PC-9 (cell line): Measurements from ENCODE around the gene DOHH. TPM values are rescaled to one million over a fixed set of nuclear protein-coding genes. Genes with fewer than 3 reads are reported as not detected.
"Not testable (repeated sequence)": the region's sequence is repeated elsewhere in the genome, so short reads cannot be mapped to it uniquely, and the experiment has no call there.

ENCODE experiments used
- BruUV-seq: library from RNA; stranded (reverse); fragments of 400-500 nt; replicated peaks from 2 replicates; lab custom pipeline; 2021; lab: Mats Ljungman, UMichigan
- CTCF ChIA-PET: fragments of 300-600 bp; sonication (Branson Sonifier 250); formaldehyde crosslinking; loops from one replicate; lab custom pipeline; 2022; ENCODE audit warnings: antibody characterized with exemption; lab: Charles Lee
- POLR2A ChIA-PET: fragments of 300-600 bp; sonication (Branson Sonifier 250); formaldehyde crosslinking; loops from one replicate; lab custom pipeline; 2022; ENCODE audit warnings: antibody characterized with exemption; ENCODE audit not compliant: unreplicated experiment; lab: Charles Lee
- DNase-seq, 2 experiments: peaks; one replicate each; pipeline versions ENCODE4 v3.0.0 to v3.0.0-alpha.2; 2015 to 2022; ENCODE audit warnings: mixed read lengths in 1 of 2
- H2AFZ ChIP-seq: fragments of 200-600 bp; sonication (generic); 2 replicates; pipeline ENCODE4 v1.8.1; 2017; ENCODE audit warnings: antibody characterized with exemption
- H3F3A ChIP-seq: fragments of 200-600 bp; sonication (generic); 2 replicates; pipeline ENCODE4 v1.8.1; 2017; ENCODE audit warnings: antibody characterized with exemption, mild to moderate bottlenecking, low read depth; ENCODE audit not compliant: insufficient read depth
- H3K27ac ChIP-seq: fragments of 200-600 bp; sonication (generic); 2 replicates; pipeline ENCODE4 v1.6.1; 2016; ENCODE audit warnings: mixed run types
- H3K27me3 ChIP-seq: fragments of 200-600 bp; sonication (generic); 2 replicates; pipeline ENCODE4 v1.6.1; 2016; ENCODE audit warnings: low read depth, mixed run types; ENCODE audit not compliant: insufficient read depth
- H3K36me3 ChIP-seq: fragments of 200-600 bp; sonication (generic); 2 replicates; pipeline ENCODE4 v1.6.1; 2016; ENCODE audit warnings: low read depth, mixed run types
- H3K4me1 ChIP-seq: fragments of 200-600 bp; sonication (generic); replicated peaks from 2 replicates; pipeline ENCODE4 v1.6.1; 2016; ENCODE audit warnings: mixed run types; ENCODE audit not compliant: insufficient read depth
- H3K4me2 ChIP-seq: fragments of 200-600 bp; sonication (generic); 2 replicates; pipeline ENCODE4 v1.6.1; 2017; ENCODE audit warnings: mixed run types
- H3K4me3 ChIP-seq: fragments of 200-600 bp; sonication (generic); 2 replicates; pipeline ENCODE4 v1.6.1; 2016; ENCODE audit warnings: mixed run types
- H3K79me2 ChIP-seq: fragments of 200-600 bp; sonication (generic); 2 replicates; pipeline ENCODE4 v1.6.1; 2017; ENCODE audit warnings: low read depth, mixed run types
- H3K9me2 ChIP-seq: fragments of 200-600 bp; sonication (generic); 2 replicates; pipeline ENCODE4 v1.8.1; 2017; ENCODE audit warnings: mild to moderate bottlenecking; ENCODE audit not compliant: insufficient read depth
- H3K9me3 ChIP-seq: fragments of 200-600 bp; sonication (generic); 2 replicates; pipeline ENCODE4 v1.8.1; 2016; ENCODE audit warnings: low read depth; ENCODE audit not compliant: insufficient read depth
- H4K20me1 ChIP-seq: fragments of 200-600 bp; sonication (generic); 2 replicates; pipeline ENCODE4 v1.8.1; 2017; ENCODE audit not compliant: insufficient read depth
- EZH2 ChIP-seq: fragments of 200-600 bp; sonication (generic); IDR thresholded peaks from 2 replicates; pipeline ENCODE4 v1.8.0; 2017; ENCODE audit warnings: antibody characterized with exemption, low read depth
- intact Hi-C: fragments of 100-400 bp; cut with micrococcal nuclease; formaldehyde crosslinking; loops from one replicate; pipeline ENCODE4 v1.10.0; 2022; ENCODE audit not compliant: unreplicated experiment
- total RNA-seq: library from RNA; stranded (reverse); gene quantifications from 2 replicates; pipeline ENCODE4 v1.2.3, GENCODE V29; 2021
- TF ChIP-seq, protein P1 (sequence below): fragments of 200-600 bp; sonication (generic); conservative IDR thresholded peaks from 2 replicates; pipeline ENCODE4 v1.6.1; 2017; ENCODE audit warnings: mixed run types, antibody characterized with exemption, mild to moderate bottlenecking, moderate library complexity

The DOHH gene
- total RNA-seq, 1 experiment from 2014 or later = 7.7 TPM

DNA sequence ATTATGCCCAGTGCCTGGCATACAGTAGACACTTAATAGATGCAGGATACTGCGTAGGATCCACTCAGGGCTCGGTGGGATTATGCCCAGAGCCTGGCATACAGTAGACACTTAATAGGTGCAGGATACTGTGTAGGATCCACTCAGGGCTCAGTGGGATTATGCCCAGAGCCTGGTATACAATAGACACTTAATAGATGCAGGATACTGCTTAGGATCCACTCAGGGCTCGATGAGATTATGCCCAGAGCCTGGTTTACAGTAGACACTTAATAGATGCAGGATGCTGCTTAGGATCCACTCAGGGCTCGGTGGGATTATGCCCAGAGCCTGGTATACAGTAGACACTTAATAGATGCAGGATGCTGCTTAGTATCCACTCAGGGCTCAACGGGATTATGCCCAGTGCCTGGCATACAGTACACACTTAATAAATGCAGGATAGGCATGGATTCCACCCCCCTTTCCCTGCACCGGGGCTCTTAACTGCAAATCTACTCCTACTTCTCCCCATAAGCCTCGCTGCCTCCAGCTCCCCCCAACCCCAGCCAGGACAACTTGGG lies 45.0 kb downstream of the DOHH start:
- Histone ChIP-seq H3K27me3 (no peaks in the 10 kb centered on the region), H3K27ac (no peak overlapping the region), H3K36me3 (no peaks in the 10 kb centered on the region), H4K20me1 (no peaks in the 10 kb centered on the region; the same call in 1 of the 2 replicates), H3K4me2 (no peak overlapping the region), H3K4me1 (peaks cover 12% of the 10 kb centered on the region), H2AFZ (no peak overlapping the region), H3K4me3 (no peak overlapping the region), H3K9me3 (no peaks in the 10 kb centered on the region), H3F3A (peaks cover 17% of the 10 kb centered on the region), H3K79me2 (no peaks in the 10 kb centered on the region), H3K9me2 (no peaks in the 10 kb centered on the region)
- DNase-seq = no peak
- CTCF ChIA-PET = no interaction called here
- intact Hi-C loops = no loop called here
- BruUV-seq = no TSS peak
- POLR2A ChIA-PET = no interaction called here
- TF ChIP-seq EZH2 = no peak
- TF ChIP-seq, protein P1, sequence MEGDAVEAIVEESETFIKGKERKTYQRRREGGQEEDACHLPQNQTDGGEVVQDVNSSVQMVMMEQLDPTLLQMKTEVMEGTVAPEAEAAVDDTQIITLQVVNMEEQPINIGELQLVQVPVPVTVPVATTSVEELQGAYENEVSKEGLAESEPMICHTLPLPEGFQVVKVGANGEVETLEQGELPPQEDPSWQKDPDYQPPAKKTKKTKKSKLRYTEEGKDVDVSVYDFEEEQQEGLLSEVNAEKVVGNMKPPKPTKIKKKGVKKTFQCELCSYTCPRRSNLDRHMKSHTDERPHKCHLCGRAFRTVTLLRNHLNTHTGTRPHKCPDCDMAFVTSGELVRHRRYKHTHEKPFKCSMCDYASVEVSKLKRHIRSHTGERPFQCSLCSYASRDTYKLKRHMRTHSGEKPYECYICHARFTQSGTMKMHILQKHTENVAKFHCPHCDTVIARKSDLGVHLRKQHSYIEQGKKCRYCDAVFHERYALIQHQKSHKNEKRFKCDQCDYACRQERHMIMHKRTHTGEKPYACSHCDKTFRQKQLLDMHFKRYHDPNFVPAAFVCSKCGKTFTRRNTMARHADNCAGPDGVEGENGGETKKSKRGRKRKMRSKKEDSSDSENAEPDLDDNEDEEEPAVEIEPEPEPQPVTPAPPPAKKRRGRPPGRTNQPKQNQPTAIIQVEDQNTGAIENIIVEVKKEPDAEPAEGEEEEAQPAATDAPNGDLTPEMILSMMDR = no peak

DNA sequence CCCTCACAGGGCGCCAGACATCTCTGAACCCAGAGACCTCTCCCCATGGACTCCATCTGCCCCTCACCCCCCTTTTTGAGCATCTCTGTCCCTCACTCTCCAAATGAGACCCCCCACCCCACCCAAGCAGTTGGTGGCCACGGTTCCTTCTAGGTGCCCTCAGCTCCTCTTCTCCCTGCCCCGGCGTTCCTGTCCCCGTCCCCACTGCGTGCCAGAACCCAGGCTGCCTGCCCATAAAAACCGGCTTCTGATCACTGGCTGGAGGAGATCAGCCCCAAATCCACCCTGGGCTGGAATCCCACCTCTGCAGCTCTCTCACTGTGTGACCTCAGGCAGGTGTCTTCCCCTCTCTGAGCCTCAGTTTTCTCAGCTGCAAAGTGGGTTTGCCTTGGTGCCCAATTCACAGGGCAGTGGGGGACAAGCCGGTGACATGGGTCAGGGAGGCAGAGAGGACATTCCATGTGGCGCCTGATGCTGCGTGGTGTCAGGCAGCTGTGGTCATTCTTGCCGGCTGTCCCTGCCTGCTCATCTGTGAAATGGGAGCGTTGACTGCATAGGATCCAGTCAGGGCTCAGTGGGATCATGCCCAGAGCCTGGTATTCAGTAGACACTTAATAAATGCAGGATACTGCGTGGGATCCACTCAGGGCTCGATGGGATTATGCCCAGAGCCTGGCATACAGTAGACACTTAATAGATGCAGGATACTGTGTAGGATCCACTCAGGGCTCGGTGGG lies 45.6 kb downstream of the DOHH start:
- Histone ChIP-seq H2AFZ (no peak overlapping the region), H3K4me3 (no peak overlapping the region), H3K36me3 (no peaks in the 10 kb centered on the region), H3K27ac (no peak overlapping the region), H3K9me3 (no peaks in the 10 kb centered on the region), H3K27me3 (no peaks in the 10 kb centered on the region), H3K79me2 (no peaks in the 10 kb centered on the region), H3F3A (peaks cover 23% of the 10 kb centered on the region), H4K20me1 (no peaks in the 10 kb centered on the region; the same call in 1 of the 2 replicates), H3K4me1 (peaks cover 12% of the 10 kb centered on the region), H3K4me2 (no peak overlapping the region), H3K9me2 (no peaks in the 10 kb centered on the region)
- TF ChIP-seq, protein P1 = no peak
- TF ChIP-seq EZH2 = no peak
- CTCF ChIA-PET = no interaction called here
- BruUV-seq = no TSS peak
- intact Hi-C loops = no loop called here
- DNase-seq = no peak
- POLR2A ChIA-PET = no interaction called here

GRCh38 chr19:3453840-3454239 lies 46.6 kb downstream of the DOHH start:
- intact Hi-C loops = no loop called here
- H2AFZ ChIP-seq = no peak overlapping the region
- DNase-seq = no peak
- no peaks in the 10 kb centered on the region for H3K36me3 ChIP-seq
- peaks cover 12% of the 10 kb centered on the region for H3K4me1 ChIP-seq
- H3K4me2 ChIP-seq = no peak overlapping the region
- TF ChIP-seq EZH2 = no peak
- TF ChIP-seq, protein P1 = no peak
- H3F3A ChIP-seq = peaks cover 26% of the 10 kb centered on the region
- no TSS peak for BruUV-seq
- no peaks in the 10 kb centered on the region for H3K79me2 ChIP-seq
- no peaks in the 10 kb centered on the region; the same call in 1 of the 2 replicates for H4K20me1 ChIP-seq
- no peak overlapping the region for H3K4me3 ChIP-seq
- no peak overlapping the region for H3K27ac ChIP-seq
- ChIA-PET POLR2A (no interaction called here), CTCF (no interaction called here)
- H3K27me3 ChIP-seq = no peaks in the 10 kb centered on the region
- H3K9me2 ChIP-seq = no peaks in the 10 kb centered on the region
- H3K9me3 ChIP-seq = no peaks in the 10 kb centered on the region

DNA sequence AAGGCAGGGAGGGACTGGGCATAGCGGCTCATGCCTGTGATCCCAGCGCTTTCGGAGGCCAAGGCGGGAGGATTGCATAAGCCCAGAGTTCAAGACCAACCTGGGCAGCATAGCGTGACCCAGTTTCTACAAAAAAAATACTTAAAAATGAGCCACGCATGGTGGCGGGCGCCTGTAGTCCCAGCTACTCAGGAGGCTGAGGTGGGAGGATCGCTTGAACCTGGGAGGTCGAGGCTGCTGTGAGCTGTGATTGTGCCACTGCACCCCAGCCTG lies 47.6 kb downstream of the DOHH start:
- H4K20me1 ChIP-seq, H3K36me3 ChIP-seq, H3K4me2 ChIP-seq, H3K9me2 ChIP-seq, H3K27me3 ChIP-seq, H3K79me2 ChIP-seq, H3K4me3 ChIP-seq, intact Hi-C loops, POLR2A ChIA-PET, DNase-seq, CTCF ChIA-PET, H3K9me3 ChIP-seq, H3K27ac ChIP-seq, BruUV-seq, H2AFZ ChIP-seq: not testable (repeated sequence)
- Histone ChIP-seq H3F3A (peaks cover 26% of the 10 kb centered on the region), H3K4me1 (peaks cover 12% of the 10 kb centered on the region)
